ENCODE data around the gene ETV5. TPM values are rescaled to one million over a fixed set of nuclear protein-coding genes. Genes with fewer than 3 reads are reported as not detected.

The ETV5 gene
- total RNA-seq, 1 donor, result 0.42 TPM

GRCh38 chr3:186013312-186013711, 95.6 kb downstream of the ETV5 start:
- H3K4me1 ChIP-seq (ENCODE audit: insufficient read depth, low read length), result no peaks in the 10 kb centered on the region
- no peaks in the 10 kb centered on the region for H3K9me3 ChIP-seq (ENCODE audit: low read depth, low read length)
- no peak overlapping the region for H3K4me3 ChIP-seq (ENCODE audit: low read length)
- H3K27me3 ChIP-seq (ENCODE audit: insufficient read depth, low read length), result no peaks in the 10 kb centered on the region

- no peak overlapping the region for H3K4me3 ChIP-seq (ENCODE audit: low read length)
- no peaks in the 10 kb centered on the region for H3K27me3 ChIP-seq (ENCODE audit: insufficient read depth, low read length)
- no peaks in the 10 kb centered on the region for H3K9me3 ChIP-seq (ENCODE audit: low read depth, low read length)
- no peaks in the 10 kb centered on the region for H3K4me1 ChIP-seq (ENCODE audit: insufficient read depth, low read length)
These were observed 96.8 kb downstream of the ETV5 start for GRCh38 chr3:186012137-186012536.

- Histone ChIP-seq H3K4me3 (ENCODE audit: low read length) (no peak overlapping the region), H3K9me3 (ENCODE audit: low read depth, low read length) (no peaks in the 10 kb centered on the region), H3K27me3 (ENCODE audit: insufficient read depth, low read length) (peaks cover 7% of the 10 kb centered on the region), H3K4me1 (ENCODE audit: insufficient read depth, low read length) (no peaks in the 10 kb centered on the region)
These were observed 104.2 kb downstream of the ETV5 start for GRCh38 chr3:186004671-186005070.

GRCh38 chr3:186004209-186004608, 104.7 kb downstream of the ETV5 start:
- no peaks in the 10 kb centered on the region for H3K4me1 ChIP-seq (ENCODE audit: insufficient read depth, low read length)
- H3K27me3 ChIP-seq (ENCODE audit: insufficient read depth, low read length), result peaks cover 7% of the 10 kb centered on the region
- H3K4me3 ChIP-seq (ENCODE audit: low read length), result no peak overlapping the region
- no peaks in the 10 kb centered on the region for H3K9me3 ChIP-seq (ENCODE audit: low read depth, low read length)

- Histone ChIP-seq H3K4me1 (ENCODE audit: insufficient read depth, low read length) (no peaks in the 10 kb centered on the region), H3K27me3 (ENCODE audit: insufficient read depth, low read length) (peaks cover 7% of the 10 kb centered on the region), H3K9me3 (ENCODE audit: low read depth, low read length) (no peaks in the 10 kb centered on the region), H3K4me3 (ENCODE audit: low read length) (no peak overlapping the region)
These were observed 105.3 kb downstream of the ETV5 start for GRCh38 chr3:186003610-186004009.

GRCh38 chr3:186002884-186003472, 105.9 kb downstream of the ETV5 start:
- H3K4me1 ChIP-seq (ENCODE audit: insufficient read depth, low read length), result no peaks in the 10 kb centered on the region
- H3K4me3 ChIP-seq (ENCODE audit: low read length), result no peak overlapping the region
- H3K9me3 ChIP-seq (ENCODE audit: low read depth, low read length), result no peaks in the 10 kb centered on the region
- H3K27me3 ChIP-seq (ENCODE audit: insufficient read depth, low read length), result peaks cover 7% of the 10 kb centered on the region

- Histone ChIP-seq H3K27me3 (ENCODE audit: insufficient read depth, low read length) (peaks cover 7% of the 10 kb centered on the region), H3K4me1 (ENCODE audit: insufficient read depth, low read length) (no peaks in the 10 kb centered on the region), H3K9me3 (ENCODE audit: low read depth, low read length) (no peaks in the 10 kb centered on the region), H3K4me3 (ENCODE audit: low read length) (no peak overlapping the region)
These were observed 107.0 kb downstream of the ETV5 start for GRCh38 chr3:186001842-186002241.

GRCh38 chr3:185999221-185999620, 109.7 kb downstream of the ETV5 start:
- Histone ChIP-seq H3K27me3 (ENCODE audit: insufficient read depth, low read length) (peaks cover 7% of the 10 kb centered on the region), H3K4me1 (ENCODE audit: insufficient read depth, low read length) (no peaks in the 10 kb centered on the region), H3K4me3 (ENCODE audit: low read length) (no peak overlapping the region), H3K9me3 (ENCODE audit: low read depth, low read length) (no peaks in the 10 kb centered on the region)

- H3K27me3 ChIP-seq (ENCODE audit: insufficient read depth, low read length), result peaks cover 7% of the 10 kb centered on the region
- H3K4me1 ChIP-seq (ENCODE audit: insufficient read depth, low read length), result no peaks in the 10 kb centered on the region
- no peak overlapping the region for H3K4me3 ChIP-seq (ENCODE audit: low read length)
- H3K9me3 ChIP-seq (ENCODE audit: low read depth, low read length), result no peaks in the 10 kb centered on the region
These were observed 110.8 kb downstream of the ETV5 start for GRCh38 chr3:185998136-185998535.

GRCh38 chr3:185997130-185997529, 111.8 kb downstream of the ETV5 start:
- H3K4me1 ChIP-seq (ENCODE audit: insufficient read depth, low read length), result no peaks in the 10 kb centered on the region
- peaks cover 4% of the 10 kb centered on the region for H3K27me3 ChIP-seq (ENCODE audit: insufficient read depth, low read length)
- H3K4me3 ChIP-seq (ENCODE audit: low read length), result no peak overlapping the region
- H3K9me3 ChIP-seq (ENCODE audit: low read depth, low read length), result no peaks in the 10 kb centered on the region

Other genes starting within 250 kb of the ETV5 start
- gene TRA2B, start 171.1 kb downstream of the ETV5 start, total RNA-seq, result 496 TPM